Tongue (tissue), 2 donors: ENCODE measurements around the gene P2RY12. TPM values are rescaled to one million over a fixed set of nuclear protein-coding genes. Genes with fewer than 3 reads are reported as not detected.
A peak's percentile ranks its signal among the peaks of the same experiment; 100 is the strongest.

Experiments used
- DNase-seq: peaks from one replicate; pipeline ENCODE4 v3.0.0-alpha.2; 2015
- total RNA-seq: library from RNA; depleted of rRNA; stranded (reverse); fragments of >200 nt; gene quantifications from one replicate; pipeline ENCODE4 v1.2.3, GENCODE V29; 2014

P2RY12 gene
- total RNA-seq = 0.21 TPM

- no peak for DNase-seq
Observed at GRCh38 chr3:151384741-151385174, at the start of gene P2RY12. TSS of gene P2RY12 (minus strand) at chr3:151384753. CDS start at chr3:151338845, 45,908 bp downstream.

- no peak for DNase-seq
Observed at GRCh38 chr3:151432616-151433372, 48.2 kb upstream of the P2RY12 start.

GRCh38 chr3:151431940-151432339, 47.4 kb upstream of the P2RY12 start:
- no peak for DNase-seq

GRCh38 chr3:151430821-151431484, 46.4 kb upstream of the P2RY12 start:
- no peak for DNase-seq

- no peak for DNase-seq
Observed at GRCh38 chr3:151428386-151428785, 43.8 kb upstream of the P2RY12 start.

- no peak for DNase-seq
Observed at GRCh38 chr3:151426341-151426657, 41.7 kb upstream of the P2RY12 start.

- DNase-seq = no peak
Observed at GRCh38 chr3:151425627-151426340, 41.2 kb upstream of the P2RY12 start.

GRCh38 chr3:151423091-151423490, 38.5 kb upstream of the P2RY12 start:
- DNase-seq = no peak

GRCh38 chr3:151421938-151422337, 37.4 kb upstream of the P2RY12 start:
- DNase-seq = no peak

- no peak for DNase-seq
Observed at GRCh38 chr3:151419806-151420205, 35.3 kb upstream of the P2RY12 start.

- no peak for DNase-seq
Observed at GRCh38 chr3:151415289-151415688, 30.7 kb upstream of the P2RY12 start.

- DNase-seq = no peak
Observed at GRCh38 chr3:151412989-151413388, 28.4 kb upstream of the P2RY12 start.

- DNase-seq = no peak
Observed at GRCh38 chr3:151410891-151411559, 26.5 kb upstream of the P2RY12 start.

- DNase-seq = no peak
Observed at GRCh38 chr3:151407928-151408327, 23.4 kb upstream of the P2RY12 start.

- DNase-seq = no peak
Observed at GRCh38 chr3:151404316-151404715, 19.8 kb upstream of the P2RY12 start.

- no peak for DNase-seq
Observed at GRCh38 chr3:151403246-151403645, 18.7 kb upstream of the P2RY12 start.

GRCh38 chr3:151402349-151402748, 17.8 kb upstream of the P2RY12 start:
- no peak for DNase-seq

- no peak for DNase-seq
Observed at GRCh38 chr3:151400341-151400740, 15.8 kb upstream of the P2RY12 start.

- DNase-seq = no peak
Observed at GRCh38 chr3:151398895-151399294, 14.3 kb upstream of the P2RY12 start.

- no peak for DNase-seq
Observed at GRCh38 chr3:151395806-151396205, 11.3 kb upstream of the P2RY12 start.

- peak; percentile 24 for DNase-seq
Observed at GRCh38 chr3:151394611-151395010, 10.1 kb upstream of the P2RY12 start.

- DNase-seq = no peak
Observed at GRCh38 chr3:151393941-151394340, 9.4 kb upstream of the P2RY12 start.
